IMR-90 (cell line): Measurements from ENCODE around the gene RFPL1. TPM values are rescaled to one million over a fixed set of nuclear protein-coding genes. Genes with fewer than 3 reads are reported as not detected.

Experiments used
- ATAC-seq: fragments of 200-7000 bp; cut with Tn5 transposase; 2 replicates; pipeline ENCODE4 v1.9.1; 2020; ENCODE audit warnings: low read depth, mild to moderate bottlenecking, moderate library complexity
- BruUV-seq: library from RNA; stranded (reverse); fragments of 400-500 nt; replicated peaks from 2 replicates; lab custom pipeline; 2021; lab: Mats Ljungman, UMichigan
- CTCF ChIA-PET: fragments of 300-600 bp; formaldehyde crosslinking; extraction: SDS; loops from one replicate; lab custom pipeline; 2021; ENCODE audit warnings: antibody characterized with exemption; lab: Yijun Ruan, JAX
- POLR2A ChIA-PET: fragments of 300-600 bp; sonication (Branson Sonifier 250); formaldehyde crosslinking; loops from one replicate; lab custom pipeline; 2022; ENCODE audit warnings: antibody characterized with exemption; ENCODE audit not compliant: unreplicated experiment; lab: Charles Lee
- DNase-seq: peaks from one replicate; pipeline ENCODE4 v3.0.0; 2013
- H2AFZ ChIP-seq: replicated peaks from 2 replicates; pipeline ENCODE3; 2013; ENCODE audit warnings: low read length, mild to moderate bottlenecking; ENCODE audit not compliant: poor library complexity
- H2AK5ac ChIP-seq: 2 replicates; pipeline ENCODE4 v1.6.1; 2013; ENCODE audit warnings: low read depth, low read length, inconsistent platforms
- H2AK9ac ChIP-seq: replicated peaks from 2 replicates; pipeline ENCODE3; 2013; ENCODE audit warnings: mild to moderate bottlenecking, low read depth, low read length, moderate library complexity; ENCODE audit not compliant: poor library complexity
- H2BK120ac ChIP-seq: 2 replicates; pipeline ENCODE4 v1.6.1; 2013; ENCODE audit warnings: low read depth, low read length, inconsistent platforms
- H2BK15ac ChIP-seq: 3 replicates; pipeline ENCODE4 v1.6.1; 2013; ENCODE audit warnings: low read depth, low read length, inconsistent platforms
- H2BK20ac ChIP-seq: 2 replicates; pipeline ENCODE4 v1.6.1; 2013; ENCODE audit warnings: low read depth, mild to moderate bottlenecking, inconsistent platforms, low read length, moderate library complexity
- H2BK5ac ChIP-seq: 2 replicates; pipeline ENCODE4 v1.6.1; 2013; ENCODE audit warnings: mild to moderate bottlenecking, low read depth, low read length, inconsistent platforms; ENCODE audit not compliant: poor library complexity, severe bottlenecking
- H3K14ac ChIP-seq: replicated peaks from 2 replicates; pipeline ENCODE4 v1.6.1; 2013; ENCODE audit warnings: low read depth, low read length, inconsistent platforms
- H3K18ac ChIP-seq: 2 replicates; pipeline ENCODE4 v1.6.1; 2013; ENCODE audit warnings: low read depth, low read length, control low read depth
- H3K23ac ChIP-seq: 2 replicates; pipeline ENCODE4 v1.6.1; 2013; ENCODE audit warnings: low read depth, low read length, inconsistent platforms
- H3K27ac ChIP-seq: 2 replicates; pipeline ENCODE4 v1.5.1; 2013; ENCODE audit warnings: mild to moderate bottlenecking, control low read depth, low read length; ENCODE audit not compliant: insufficient read depth
- H3K27me3 ChIP-seq: 2 replicates; pipeline ENCODE4 v1.6.1; 2013; ENCODE audit warnings: low read length; ENCODE audit not compliant: control insufficient read depth, insufficient read depth
- H3K36me3 ChIP-seq: 2 replicates; pipeline ENCODE4 v1.6.1; 2013; ENCODE audit warnings: low read length, mixed read lengths; ENCODE audit not compliant: control insufficient read depth, insufficient read depth
- H3K4ac ChIP-seq: 2 replicates; pipeline ENCODE4 v1.6.1; 2013; ENCODE audit warnings: low read depth, low read length, inconsistent platforms
- H3K4me1 ChIP-seq: 2 replicates; pipeline ENCODE4 v1.6.1; 2013; ENCODE audit warnings: low read length, mixed read lengths; ENCODE audit not compliant: control insufficient read depth, insufficient read depth
- H3K4me2 ChIP-seq: 2 replicates; pipeline ENCODE4 v1.6.1; 2013; ENCODE audit warnings: low read depth, mild to moderate bottlenecking, control low read depth, low read length, moderate library complexity
- H3K4me3 ChIP-seq: 2 replicates; pipeline ENCODE4 v1.5.1; 2013; ENCODE audit warnings: low read depth, mild to moderate bottlenecking, control low read depth, low read length, moderate library complexity; ENCODE audit not compliant: insufficient read depth
- H3K56ac ChIP-seq: 2 replicates; pipeline ENCODE4 v1.6.1; 2013; ENCODE audit warnings: low read length, inconsistent platforms; ENCODE audit not compliant: insufficient read depth; ENCODE audit errors: extremely low read depth
- H3K79me1 ChIP-seq, 2 experiments: 2 replicates each; pipeline ENCODE4 v1.6.1; 2013; ENCODE audit warnings: low read length in 2 of 2, inconsistent platforms in 1 of 2, low read depth in 1 of 2
- H3K9ac ChIP-seq: 2 replicates; pipeline ENCODE4 v1.6.1; 2013; ENCODE audit warnings: low read depth, low read length, control low read depth
- H3K9me1 ChIP-seq: 2 replicates; pipeline ENCODE4 v1.6.1; 2013; ENCODE audit warnings: low read length, inconsistent platforms; ENCODE audit not compliant: insufficient read depth
- H3K9me3 ChIP-seq: 2 replicates; pipeline ENCODE4 v1.6.1; 2013; ENCODE audit warnings: low read length; ENCODE audit not compliant: control insufficient read depth, insufficient read depth
- H4K20me1 ChIP-seq: 2 replicates; pipeline ENCODE4 v1.6.1; 2013; ENCODE audit warnings: low read length, inconsistent platforms; ENCODE audit not compliant: insufficient read depth
- H4K5ac ChIP-seq: 2 replicates; pipeline ENCODE4 v1.6.1; 2013; ENCODE audit warnings: mild to moderate bottlenecking, low read depth, low read length, control low read depth
- H4K8ac ChIP-seq, 2 experiments: 2 replicates each; pipeline ENCODE4 v1.6.1; 2013; ENCODE audit warnings: low read depth in 2 of 2, low read length in 2 of 2, control low read depth in 1 of 2, inconsistent platforms in 1 of 2
- H4K91ac ChIP-seq: 2 replicates; pipeline ENCODE4 v1.6.1; 2013; ENCODE audit warnings: low read depth, low read length, inconsistent platforms; ENCODE audit not compliant: insufficient read depth
- POLR2A ChIP-seq: IDR thresholded peaks from 2 replicates; pipeline ENCODE4 v1.6.1; 2012; ENCODE audit warnings: mild to moderate bottlenecking, low read depth, low read length
- WGBS, 2 experiments: methylation state at CpG; one replicate each; pipeline versions ENCODE4 v1.1.5 to v1.1.7; 2013; ENCODE audit warnings: missing lambda C conversion rate in 2 of 2; ENCODE audit not compliant: insufficient read length in 1 of 2; ENCODE audit errors: extremely low coverage in 2 of 2; 5-methylcytosine and 5-hydroxymethylcytosine counted together
- dilution Hi-C: fragments of 300-500 bp; cut with HindIII; formaldehyde crosslinking; loops from one replicate; pipeline ENCODE4 v1.14.3; 2018; ENCODE audit warnings: low sequenced_read_pairs; ENCODE audit not compliant: unreplicated experiment
- in situ Hi-C: fragments of 300-500 bp; cut with MboI; formaldehyde crosslinking; loops from 3 replicates; pipeline ENCODE4 v1.14.3; 2019; ENCODE audit warnings: low sequenced_read_pairs, inconsistent platforms, mixed read lengths
- intact Hi-C: fragments of 100-400 bp; cut with micrococcal nuclease; formaldehyde crosslinking; loops from 2 replicates; pipeline ENCODE4 v1.10.0; 2022
- polyA plus RNA-seq, 3 experiments: library from polyadenylated mRNA; depleted of rRNA; stranded (reverse); fragments of >200 nt; gene quantifications; 2 replicates each; pipeline ENCODE4 v1.2.3, GENCODE V29; 2012; ENCODE audit warnings: low replicate concordance in 1 of 3
- total RNA-seq: library from RNA; depleted of rRNA; stranded (reverse); fragments of >200 nt; gene quantifications from 2 replicates; pipeline ENCODE4 v1.2.3, GENCODE V29; 2012
- TF ChIP-seq, protein P1 (sequence below): fragments of 150-350 bp; IDR thresholded peaks from 2 replicates; pipeline ENCODE4 v1.6.1; 2016; ENCODE audit warnings: low read depth, mild to moderate bottlenecking, low read length, moderate library complexity, borderline replicate concordance

The RFPL1 gene
- total and polyA plus RNA-seq, 2 of the 4 experiments (the other 2 are of a cell fraction) = not detected

DNA sequence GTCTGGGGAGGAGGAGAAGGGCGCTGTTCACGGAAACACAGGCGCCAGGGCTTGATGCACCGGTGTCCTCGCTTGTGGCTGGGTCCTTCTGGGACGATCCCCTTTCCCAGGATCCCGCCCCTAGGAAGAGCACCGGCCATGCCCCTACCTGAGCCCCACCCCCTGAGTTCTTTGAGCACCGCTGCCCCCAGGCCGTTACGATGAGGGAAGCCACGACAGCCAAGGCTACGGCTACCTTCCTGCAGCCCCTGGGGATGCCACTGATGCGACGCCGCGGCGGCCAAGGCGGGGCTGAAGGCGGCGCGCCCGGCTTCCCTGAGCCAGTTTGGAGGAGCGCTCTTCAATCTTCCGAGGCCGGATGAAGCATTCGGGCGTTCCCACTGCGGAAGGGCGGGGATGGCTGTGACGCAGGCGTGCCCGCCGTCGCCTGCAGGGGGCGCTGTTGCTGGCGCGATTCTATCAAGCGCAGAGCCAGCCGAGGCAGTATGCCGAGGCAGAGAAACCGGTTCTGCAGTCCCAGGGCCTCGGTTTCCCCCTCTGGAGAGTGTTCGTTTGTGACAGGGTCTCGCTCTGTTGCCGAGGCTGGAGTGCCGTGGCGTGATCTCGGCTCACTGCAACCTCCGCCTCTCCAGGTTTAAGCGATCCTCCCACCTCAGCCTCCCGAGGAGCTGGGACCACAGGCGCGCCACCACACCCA is 31.9 kb downstream of the RFPL1 start (continued):
- TF ChIP-seq, protein P1, sequence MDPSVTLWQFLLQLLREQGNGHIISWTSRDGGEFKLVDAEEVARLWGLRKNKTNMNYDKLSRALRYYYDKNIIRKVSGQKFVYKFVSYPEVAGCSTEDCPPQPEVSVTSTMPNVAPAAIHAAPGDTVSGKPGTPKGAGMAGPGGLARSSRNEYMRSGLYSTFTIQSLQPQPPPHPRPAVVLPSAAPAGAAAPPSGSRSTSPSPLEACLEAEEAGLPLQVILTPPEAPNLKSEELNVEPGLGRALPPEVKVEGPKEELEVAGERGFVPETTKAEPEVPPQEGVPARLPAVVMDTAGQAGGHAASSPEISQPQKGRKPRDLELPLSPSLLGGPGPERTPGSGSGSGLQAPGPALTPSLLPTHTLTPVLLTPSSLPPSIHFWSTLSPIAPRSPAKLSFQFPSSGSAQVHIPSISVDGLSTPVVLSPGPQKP = no peak

DNA sequence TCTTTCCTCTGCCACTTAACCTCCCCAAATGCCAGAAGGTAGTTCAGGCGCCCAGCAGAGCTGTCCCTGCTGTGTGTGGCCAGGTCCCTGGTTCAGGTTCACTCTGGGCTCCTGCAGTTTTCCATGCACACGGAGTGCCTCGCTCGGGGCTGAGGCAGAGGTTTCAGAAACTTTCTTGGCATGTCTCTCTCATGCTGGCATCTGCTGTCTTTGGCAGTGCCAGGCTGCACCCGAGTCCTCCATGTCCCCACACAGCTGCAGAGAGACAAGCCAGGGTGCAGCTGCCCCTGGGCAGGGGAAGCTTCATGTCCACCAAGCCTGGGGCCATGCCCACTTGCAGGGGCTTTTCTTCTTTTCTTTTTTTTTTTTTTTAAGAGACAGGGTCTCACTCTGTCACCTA is 34.6 kb downstream of the RFPL1 start:
- Histone ChIP-seq H2AFZ (no peak overlapping the region), H3K4me2 (no peak overlapping the region), H4K5ac (no peak overlapping the region), H2AK5ac (no peak overlapping the region), H2BK20ac (no peak overlapping the region), H4K20me1 (0 out of 2 replicates have a peak, but pooled peaks cover 4% of the 10 kb centered on the region), H3K4me1 (no peaks in the 10 kb centered on the region; the same call in 1 of the 2 replicates), H3K14ac (no peak overlapping the region), H3K9me3 (no peaks in the 10 kb centered on the region), H4K91ac (no peak overlapping the region), H3K4ac (no peak overlapping the region), H3K36me3 (no peaks in the 10 kb centered on the region), H2BK5ac (no peak overlapping the region), H3K79me1 (no peaks in the 10 kb centered on the region), H3K23ac (no peak overlapping the region), H3K9me1 (no peaks in the 10 kb centered on the region), H3K4me3 (no peak overlapping the region), H4K8ac (no peak overlapping the region), H3K27me3 (peaks cover 55% of the 10 kb centered on the region), H2BK120ac (no peak overlapping the region), H3K9ac (no peak overlapping the region), H3K18ac (no peak overlapping the region), H2BK15ac (no peak overlapping the region), H2AK9ac (no peak overlapping the region), H3K56ac (no peak overlapping the region), H3K27ac (no peak overlapping the region)
- TF ChIP-seq POLR2A = no peak
- in situ Hi-C loops (no loop called here), dilution Hi-C loops (no loop called here), intact Hi-C loops (no loop called here)
- WGBS, 2 experiments = 73% methylated on average over 4 of the region's 5 CpGs; no CpG with 5 or more reads in 1 of the 2 experiments
- ATAC-seq (no peak), DNase-seq (no peak)
- BruUV-seq = no TSS peak
- ChIA-PET POLR2A (no interaction called here), CTCF (no interaction called here)
